ENCODE results near the gene AIG1.

AIG1 gene

GRCh38 chr6:143234734-143235133, 174.0 kb downstream of the AIG1 start:
- Histone ChIP-seq H3K9me2 (replicated peaks; ENCODE audit: insufficient read depth, low read length) (no peaks in the 10 kb centered on the region), H3K79me2 (ENCODE audit: low read length) (no peaks in the 10 kb centered on the region), H3K9me3 (replicated peaks; ENCODE audit: insufficient read depth, low read length) (no peaks in the 10 kb centered on the region), H3K27ac (ENCODE audit: low read length) (no peak overlapping the region), H3K27me3 (replicated peaks; ENCODE audit: insufficient read depth, low read length) (no peaks in the 10 kb centered on the region), H3F3A (ENCODE audit: insufficient read depth, low read length) (no peaks in the 10 kb centered on the region), H3K4me3 (ENCODE audit: low read length) (no peak overlapping the region), H3K4me2 (ENCODE audit: low read depth, low read length) (no peak overlapping the region), H3K9ac (ENCODE audit: low read length) (no peak overlapping the region), H3K36me3 (replicated peaks; ENCODE audit: insufficient read depth, low read length) (no peaks in the 10 kb centered on the region), H2AFZ (ENCODE audit: low read length) (no peak overlapping the region), H4K20me1 (ENCODE audit: insufficient read depth, low read length) (no peaks in the 10 kb centered on the region), H3K4me1 (ENCODE audit: low read length) (no peaks in the 10 kb centered on the region)
- TF ChIP-seq EZH2phosphoT487 (IDR thresholded peaks at IDR 0.05; ENCODE audit: low read length) = no peak
- no peak for TF ChIP-seq CTCF (IDR thresholded peaks at IDR 0.05; ENCODE audit: low read length)
- TF ChIP-seq EZH2 (optimal IDR thresholded peaks at IDR 0.05; ENCODE audit: low read depth, low read length) = no peak
- no peak for DNase-seq

- H3K79me2 ChIP-seq (ENCODE audit: low read length) = no peaks in the 10 kb centered on the region
- H3K27me3 ChIP-seq (replicated peaks; ENCODE audit: insufficient read depth, low read length) = no peaks in the 10 kb centered on the region
- H3K27ac ChIP-seq (ENCODE audit: low read length) = no peak overlapping the region
- no peak overlapping the region for H3K4me2 ChIP-seq (ENCODE audit: low read depth, low read length)
- H3F3A ChIP-seq (ENCODE audit: insufficient read depth, low read length) = no peaks in the 10 kb centered on the region
- no peaks in the 10 kb centered on the region for H3K9me3 ChIP-seq (replicated peaks; ENCODE audit: insufficient read depth, low read length)
- H3K36me3 ChIP-seq (replicated peaks; ENCODE audit: insufficient read depth, low read length) = no peaks in the 10 kb centered on the region
- no peaks in the 10 kb centered on the region for H3K4me1 ChIP-seq (ENCODE audit: low read length)
- no peaks in the 10 kb centered on the region for H4K20me1 ChIP-seq (ENCODE audit: insufficient read depth, low read length)
- no peaks in the 10 kb centered on the region for H3K9me2 ChIP-seq (replicated peaks; ENCODE audit: insufficient read depth, low read length)
- H3K4me3 ChIP-seq (ENCODE audit: low read length) = no peak overlapping the region
- no peak for TF ChIP-seq CTCF (IDR thresholded peaks at IDR 0.05; ENCODE audit: low read length)
- no peak for DNase-seq
- H3K9ac ChIP-seq (ENCODE audit: low read length) = no peak overlapping the region
- H2AFZ ChIP-seq (ENCODE audit: low read length) = no peak overlapping the region
Measured at GRCh38 chr6:143236151-143236798, 175.6 kb downstream of the AIG1 start.

GRCh38 chr6:143238306-143238705, 177.6 kb downstream of the AIG1 start:
- Histone ChIP-seq H3K9me3 (replicated peaks; ENCODE audit: insufficient read depth, low read length) (no peaks in the 10 kb centered on the region), H3K27me3 (replicated peaks; ENCODE audit: insufficient read depth, low read length) (no peaks in the 10 kb centered on the region), H3K4me1 (ENCODE audit: low read length) (no peaks in the 10 kb centered on the region), H4K20me1 (ENCODE audit: insufficient read depth, low read length) (no peaks in the 10 kb centered on the region), H3K27ac (ENCODE audit: low read length) (no peak overlapping the region), H3K4me3 (ENCODE audit: low read length) (no peak overlapping the region), H3K9ac (ENCODE audit: low read length) (no peak overlapping the region), H3K36me3 (replicated peaks; ENCODE audit: insufficient read depth, low read length) (no peaks in the 10 kb centered on the region), H3F3A (ENCODE audit: insufficient read depth, low read length) (no peaks in the 10 kb centered on the region), H2AFZ (ENCODE audit: low read length) (no peak overlapping the region), H3K79me2 (ENCODE audit: low read length) (no peaks in the 10 kb centered on the region), H3K4me2 (ENCODE audit: low read depth, low read length) (no peak overlapping the region), H3K9me2 (replicated peaks; ENCODE audit: insufficient read depth, low read length) (no peaks in the 10 kb centered on the region)
- DNase-seq = no peak
- no peak for TF ChIP-seq EZH2phosphoT487 (IDR thresholded peaks at IDR 0.05; ENCODE audit: low read length)
- no peak for TF ChIP-seq CTCF (IDR thresholded peaks at IDR 0.05; ENCODE audit: low read length)
- no peak for TF ChIP-seq EZH2 (optimal IDR thresholded peaks at IDR 0.05; ENCODE audit: low read depth, low read length)

Measured in MM.1S (cell line).